T47D (cell line): Measurements from ENCODE around the gene PCDHGC3.

Experiments used
- DNase-seq, 2 experiments: peaks; one replicate each; pipeline versions ENCODE4 v3.0.0 to v3.0.0-alpha.2; 2011 to 2012; ENCODE audit warnings: low read depth in 1 of 2, low spot score in 1 of 2
- JUND ChIP-seq: IDR thresholded peaks from 2 replicates; pipeline ENCODE4 v1.6.1; 2012; ENCODE audit warnings: low read depth
- in situ Hi-C: cut with HindIII; loops from 2 replicates; pipeline ENCODE4 v1.10.0; 2016; ENCODE audit warnings: low sequenced_read_pairs, low pct_unique_long_range_greater_than_20kb

PCDHGC3 gene

DNA sequence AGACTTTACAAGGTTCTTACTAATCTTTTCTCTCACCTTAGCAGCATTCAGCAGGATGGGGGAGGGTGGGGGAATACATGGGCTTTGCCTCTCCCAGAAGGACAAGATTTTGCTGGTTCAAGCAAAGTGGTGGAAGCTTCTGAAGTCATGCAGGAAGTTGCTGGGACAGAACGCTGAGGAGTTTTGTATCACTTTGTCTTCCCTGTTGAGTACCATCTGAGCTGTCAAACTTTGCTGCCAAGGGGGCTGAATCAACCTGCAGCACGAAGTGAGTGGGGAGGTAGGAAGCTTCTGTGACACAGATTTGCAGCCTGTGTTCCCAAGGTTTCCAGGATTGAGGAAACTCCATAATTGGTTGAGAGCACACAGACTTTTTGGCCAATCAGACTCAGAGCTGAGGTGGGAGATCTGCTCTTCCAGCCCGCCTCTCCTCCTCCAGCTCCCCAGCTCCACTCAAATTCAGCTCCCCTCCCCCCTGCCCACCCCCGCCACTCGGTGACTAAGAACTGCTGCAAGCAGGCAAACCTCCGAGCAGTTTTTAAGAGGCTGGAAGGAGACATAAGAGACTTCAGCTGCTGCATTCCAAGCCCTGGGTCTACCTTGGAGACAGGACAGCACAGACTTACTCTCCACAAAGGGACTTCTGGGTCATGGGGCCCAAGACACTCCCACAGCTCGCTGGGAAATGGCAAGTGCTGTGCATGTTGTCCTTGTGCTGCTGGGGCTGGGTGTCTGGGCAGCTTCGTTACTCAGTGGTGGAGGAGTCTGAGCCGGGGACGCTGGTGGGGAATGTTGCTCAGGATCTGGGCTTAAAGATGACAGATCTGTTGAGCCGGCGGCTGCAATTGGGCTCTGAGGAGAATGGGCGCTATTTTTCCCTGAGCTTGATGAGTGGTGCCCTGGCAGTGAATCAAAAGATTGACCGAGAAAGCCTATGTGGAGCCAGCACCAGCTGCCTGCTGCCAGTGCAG is 13.1 kb downstream of the PCDHGC3 start, which contains the start of gene PCDHGC5:
Gene PCDHGC5 (plus strand): TSS at position 491 of the 971 bp plus-strand sequence. CDS start 160 bp downstream, at position 651.
- DNase-seq = no peak
- TF ChIP-seq JUND = no peak
- in situ Hi-C loops = no loop called here

GRCh38 chr5:141489841-141490240 is 14.1 kb downstream of the PCDHGC3 start:
- no peak for DNase-seq
- in situ Hi-C loops = no loop called here
- TF ChIP-seq JUND = no peak

- in situ Hi-C loops = no loop called here
- DNase-seq = no peak
- no peak for TF ChIP-seq JUND
These were observed 14.5 kb downstream of the PCDHGC3 start for GRCh38 chr5:141490271-141490670.

DNA sequence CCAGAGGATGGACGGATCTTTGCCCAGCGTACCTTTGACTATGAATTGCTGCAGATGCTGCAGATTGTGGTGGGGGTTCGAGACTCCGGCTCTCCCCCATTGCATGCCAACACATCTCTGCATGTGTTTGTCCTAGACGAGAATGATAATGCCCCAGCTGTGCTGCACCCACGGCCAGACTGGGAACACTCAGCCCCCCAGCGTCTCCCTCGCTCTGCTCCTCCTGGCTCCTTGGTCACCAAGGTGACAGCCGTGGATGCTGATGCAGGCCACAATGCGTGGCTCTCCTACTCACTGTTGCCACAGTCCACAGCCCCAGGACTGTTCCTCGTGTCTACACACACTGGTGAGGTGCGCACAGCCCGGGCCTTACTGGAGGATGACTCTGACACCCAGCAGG is 15.0 kb downstream of the PCDHGC3 start:
- DNase-seq = no peak
- in situ Hi-C loops = no loop called here
- TF ChIP-seq JUND = no peak

GRCh38 chr5:141491323-141492167 is 15.8 kb downstream of the PCDHGC3 start:
- no peak for DNase-seq
- TF ChIP-seq JUND = no peak
- in situ Hi-C loops = no loop called here

GRCh38 chr5:141492168-141492885 is 16.6 kb downstream of the PCDHGC3 start:
- DNase-seq = no peak
- TF ChIP-seq JUND = no peak
- in situ Hi-C loops = no loop called here

GRCh38 chr5:141493500-141494422 is 18.0 kb downstream of the PCDHGC3 start:
- in situ Hi-C loops = no loop called here
- DNase-seq = no peak

DNA sequence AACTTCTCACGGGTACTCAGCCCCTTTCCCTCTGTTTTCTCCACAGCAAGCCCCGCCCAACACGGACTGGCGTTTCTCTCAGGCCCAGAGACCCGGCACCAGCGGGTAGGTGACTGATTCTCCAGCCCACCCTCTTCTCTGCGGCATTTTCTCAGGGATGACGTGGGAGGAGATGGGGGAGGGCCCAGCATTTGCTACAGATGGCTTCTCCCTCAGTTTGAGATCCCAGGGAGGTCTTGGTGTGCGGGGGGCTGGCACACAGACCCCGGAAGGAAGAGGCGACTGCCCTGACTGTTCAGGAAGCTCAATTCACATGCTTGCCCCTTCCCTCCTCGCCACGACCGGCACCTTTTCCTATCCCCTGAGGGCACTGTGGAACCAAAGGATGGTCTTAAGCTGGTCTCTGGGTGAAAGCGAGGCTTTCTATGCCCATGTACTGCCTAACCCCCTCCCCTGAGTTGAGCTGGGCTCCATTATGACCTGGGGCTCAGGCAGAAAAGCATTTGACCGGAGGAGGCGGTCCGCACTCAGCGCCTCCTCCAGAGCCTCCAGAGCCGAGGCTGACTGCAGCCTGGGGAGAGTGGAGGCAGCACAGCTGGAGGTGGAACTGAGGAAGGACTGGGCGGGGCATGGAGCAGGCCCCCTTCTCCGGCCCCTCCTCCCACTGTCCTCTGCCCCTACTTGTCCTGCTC is 19.1 kb downstream of the PCDHGC3 start:
- in situ Hi-C loops = no loop called here
- TF ChIP-seq JUND = no peak
- DNase-seq = no peak

More at GRCh38 chr5:141493500-141494422, 18.0 kb downstream of the PCDHGC3 start:
- no peak for TF ChIP-seq JUND

GRCh38 chr5:141495453-141495811 is 19.7 kb downstream of the PCDHGC3 start:
- no peak for DNase-seq
- TF ChIP-seq JUND = no peak
- in situ Hi-C loops = no loop called here

- DNase-seq = no peak
- TF ChIP-seq JUND = no peak
- in situ Hi-C loops = no loop called here
These were observed 20.3 kb downstream of the PCDHGC3 start for GRCh38 chr5:141496038-141496437.

DNA sequence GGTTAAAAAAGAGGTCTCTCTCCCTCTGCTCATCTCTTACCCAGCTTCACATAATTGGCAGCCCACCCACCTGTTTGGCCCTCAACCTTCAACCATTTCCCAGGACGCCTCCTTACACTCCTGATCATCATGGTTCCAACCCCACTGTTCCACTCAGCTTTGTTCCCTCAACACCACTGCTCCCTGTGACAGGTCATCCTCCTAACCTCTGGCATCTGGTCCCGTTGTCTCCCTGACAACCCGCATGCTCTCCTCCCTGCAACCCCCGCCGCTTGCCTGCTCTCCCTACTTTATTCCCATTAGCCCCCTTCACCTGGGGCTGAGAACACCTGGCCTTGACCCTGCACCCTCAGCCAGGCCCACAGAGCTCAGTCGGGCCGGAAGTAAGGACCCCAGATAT is 26.0 kb downstream of the PCDHGC3 start:
- TF ChIP-seq JUND = no peak
- in situ Hi-C loops = no loop called here
- DNase-seq = no peak
